Testis (tissue), 3 donors: ENCODE measurements around the gene PDE7B. TPM values are rescaled to one million over a fixed set of nuclear protein-coding genes. Genes with fewer than 3 reads are reported as not detected.

Source experiments
- DNase-seq: peaks from one replicate; pipeline ENCODE4 v3.0.0-alpha.2; 2019
- H3K27ac ChIP-seq, 2 donors: fragments of 200-600 bp; sonication (generic); one replicate each; pipeline ENCODE4 v1.5.1; 2019
- H3K27me3 ChIP-seq: fragments of 200-600 bp; sonication (generic); one replicate; pipeline ENCODE4 v1.5.1; 2019
- H3K36me3 ChIP-seq: fragments of 200-600 bp; sonication (generic); one replicate; pipeline ENCODE4 v1.5.1; 2017; ENCODE audit warnings: low read depth; ENCODE audit errors: missing control alignments
- H3K4me1 ChIP-seq: fragments of 200-600 bp; sonication (generic); one replicate; pipeline ENCODE4 v1.5.1; 2019
- H3K4me3 ChIP-seq, 2 donors: fragments of 200-600 bp; sonication (generic); one replicate each; pipeline ENCODE4 v1.5.1; 2017 to 2019
- H3K9me3 ChIP-seq: fragments of 200-600 bp; sonication (generic); one replicate; pipeline ENCODE4 v1.5.1; 2017
- CTCF ChIP-seq, 3 experiments: fragments of 450-650 bp in 2 of 3; fragments of 200-600 bp in 1 of 3; sonication (generic) in 1 of 3; IDR thresholded peaks; one replicate each; pipeline ENCODE4 v1.5.1; 2016 to 2019; ENCODE audit warnings: antibody characterized with exemption in 3 of 3, mild to moderate bottlenecking in 2 of 3, moderate library complexity in 1 of 3
- POLR2A ChIP-seq: fragments of 450-650 bp; IDR thresholded peaks from one replicate; pipeline ENCODE4 v1.6.1; 2017; ENCODE audit warnings: antibody characterized with exemption, mild to moderate bottlenecking, moderate library complexity
- WGBS, 2 donors: methylation state at CpG; one replicate each; pipeline ENCODE4 v1.1.5; 2018; 5-methylcytosine and 5-hydroxymethylcytosine counted together
- intact Hi-C: fragments of 100-400 bp; cut with DNase I; formaldehyde crosslinking; loops from one replicate; pipeline ENCODE4 v1.15.1; 2023; ENCODE audit warnings: low total_unique reads
- polyA plus RNA-seq: library from polyadenylated mRNA; stranded (reverse); fragments of 350-450 nt; fragmentation: Illumina TruSeq; extraction: RNeasy Lipid Tissue Mini Kit (QIAGEN cat#74804); gene quantifications from one replicate; pipeline ENCODE4 v1.2.3, GENCODE V29; 2014; ENCODE audit warnings: low read depth, low replicate concordance; ENCODE audit not compliant: insufficient read depth
- total RNA-seq, 2 donors: library from RNA; depleted of rRNA; stranded (reverse); fragments of >200 nt; gene quantifications; one replicate each; pipeline ENCODE4 v1.2.3, GENCODE V29; 2016

PDE7B gene
- total and polyA plus RNA-seq, 3 donors from 2014 or later, result 3.7 to 6.9 (median 4.4) TPM

DNA sequence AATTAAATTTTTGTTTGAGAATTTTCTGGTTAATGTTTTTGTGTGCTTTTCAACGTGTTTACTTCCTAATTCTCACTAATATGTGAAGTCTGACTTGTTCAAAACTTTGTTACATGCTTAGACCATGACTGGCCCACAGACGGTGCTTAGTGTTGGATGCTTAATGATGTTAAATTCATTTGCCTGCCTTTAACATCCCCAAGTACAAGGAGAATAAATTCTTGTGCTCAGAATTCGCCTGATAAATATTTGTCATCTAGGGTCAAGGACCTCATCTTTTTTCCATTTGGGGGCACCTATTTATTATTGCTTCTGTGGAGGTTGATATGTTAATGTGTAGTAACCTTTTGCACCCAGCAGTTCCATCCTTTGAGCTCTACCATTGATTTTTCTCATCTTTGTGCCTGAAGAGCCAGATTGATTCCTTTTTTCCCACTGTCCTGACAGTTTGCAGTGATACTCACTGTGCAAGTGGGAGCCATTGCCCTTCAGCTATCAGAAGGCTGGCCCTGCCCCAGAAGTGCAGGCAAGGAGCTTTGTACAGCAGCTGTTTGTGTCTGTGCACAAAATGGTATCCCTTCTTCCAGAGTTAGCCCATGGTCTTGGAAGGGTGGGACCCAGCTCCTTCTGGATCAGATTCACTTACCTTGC lies 170.8 kb downstream of the PDE7B start:
- Histone ChIP-seq H3K27ac (no peak overlapping the region), H3K9me3 (no peaks in the 10 kb centered on the region), H3K27me3 (no peaks in the 10 kb centered on the region), H3K4me1 (no peaks in the 10 kb centered on the region), H3K36me3 (no peaks in the 10 kb centered on the region), H3K4me3 (no peak overlapping the region)
- TF ChIP-seq CTCF (IDR thresholded peaks at IDR 0.05) (no peak), POLR2A (no peak)
- DNase-seq, result no peak
- WGBS, 2 donors, result 82 to 87% methylated on average over 3 of the region's 3 CpGs
- intact Hi-C loops, result no loop called here

- Histone ChIP-seq H3K27ac (no peak overlapping the region), H3K27me3 (no peaks in the 10 kb centered on the region), H3K9me3 (no peaks in the 10 kb centered on the region), H3K4me1 (no peaks in the 10 kb centered on the region), H3K4me3 (no peak overlapping the region), H3K36me3 (no peaks in the 10 kb centered on the region)
- TF ChIP-seq POLR2A, result no peak
- no peak for TF ChIP-seq CTCF (IDR thresholded peaks at IDR 0.05)
- WGBS, 2 donors, result 66 to 80% methylated on average over 4 of the region's 4 CpGs
- DNase-seq, result no peak
- intact Hi-C loops, result no loop called here
Observed at GRCh38 chr6:136024711-136025110, 173.2 kb downstream of the PDE7B start.

- Histone ChIP-seq H3K9me3 (no peaks in the 10 kb centered on the region), H3K27me3 (no peaks in the 10 kb centered on the region), H3K36me3 (no peaks in the 10 kb centered on the region), H3K4me3 (no peak overlapping the region), H3K27ac (no peak overlapping the region), H3K4me1 (no peaks in the 10 kb centered on the region)
- intact Hi-C loops, result no loop called here
- no peak for DNase-seq
- TF ChIP-seq POLR2A (no peak), CTCF (IDR thresholded peaks at IDR 0.05) (no peak)
- WGBS, 2 donors, result 83 to 84% methylated on average over 2 of the region's 2 CpGs
Observed at GRCh38 chr6:136025736-136026135, 174.2 kb downstream of the PDE7B start.

- intact Hi-C loops, result no loop called here
Observed at GRCh38 chr6:136030131-136030530, 178.6 kb downstream of the PDE7B start.

More at GRCh38 chr6:136030131-136030530, 178.6 kb downstream of the PDE7B start:
- no peaks in the 10 kb centered on the region for H3K9me3 ChIP-seq
- 68 to 82% methylated on average over 3 of the region's 3 CpGs for WGBS, 2 donors
- DNase-seq, result no peak
- H3K27ac ChIP-seq, result no peak overlapping the region
- H3K27me3 ChIP-seq, result no peaks in the 10 kb centered on the region
- no peak overlapping the region for H3K4me3 ChIP-seq
- no peaks in the 10 kb centered on the region for H3K36me3 ChIP-seq
- TF ChIP-seq CTCF (IDR thresholded peaks at IDR 0.05) (no peak), POLR2A (no peak)
- H3K4me1 ChIP-seq, result no peaks in the 10 kb centered on the region
